GM12878 (cell line): ENCODE measurements around the gene AP5B1. TPM values are rescaled to one million over a fixed set of nuclear protein-coding genes. Genes with fewer than 3 reads are reported as not detected.

ENCODE experiments used
- BMI1 ChIP-seq: fragments of 450-650 bp; IDR thresholded peaks from 2 replicates; pipeline ENCODE4 v1.6.1; 2016; ENCODE audit warnings: mild to moderate bottlenecking, moderate library complexity, borderline replicate concordance
- BRCA1 ChIP-seq: IDR thresholded peaks from 2 replicates; pipeline ENCODE4 v1.6.1; 2011; ENCODE audit warnings: low read depth, low read length, improper control_type of control experiment
- CEBPB ChIP-seq, 2 experiments: fragments of 150-350 bp in 1 of 2; IDR thresholded peaks; 2 replicates each; pipeline ENCODE4 v1.6.1; 2012 to 2014; ENCODE audit warnings: low read depth in 2 of 2, low read length in 2 of 2, borderline replicate concordance in 1 of 2, inconsistent platforms in 1 of 2
- EED ChIP-seq: sonication (generic); IDR thresholded peaks from 2 replicates; pipeline ENCODE4 v1.6.1; 2016; ENCODE audit warnings: antibody characterized with exemption, low read depth
- ETV6 ChIP-seq, 2 experiments: fragments of 450-650 bp in 1 of 2; IDR thresholded peaks in 1 of 2; conservative IDR thresholded peaks in 1 of 2; 2 replicates each; pipeline ENCODE4 v1.6.1; 2014; ENCODE audit warnings: antibody characterized with exemption in 1 of 2, borderline replicate concordance in 1 of 2, low read depth in 1 of 2, mild to moderate bottlenecking in 1 of 2, moderate library complexity in 1 of 2
- MEF2A ChIP-seq: IDR thresholded peaks from 2 replicates; pipeline ENCODE4 v1.6.1; 2011; ENCODE audit warnings: low read depth, mild to moderate bottlenecking, low read length, moderate library complexity; ENCODE audit not compliant: insufficient read depth
- MLLT1 ChIP-seq: fragments of 450-650 bp; IDR thresholded peaks from 2 replicates; pipeline ENCODE4 v1.6.1; 2016; ENCODE audit warnings: mild to moderate bottlenecking
- PAX8 ChIP-seq: fragments of 450-650 bp; IDR thresholded peaks from 2 replicates; pipeline ENCODE4 v1.6.1; 2017; ENCODE audit warnings: mild to moderate bottlenecking, moderate library complexity
- SIN3A ChIP-seq: IDR thresholded peaks from 2 replicates; pipeline ENCODE4 v1.6.1; 2012; ENCODE audit warnings: low read depth, low read length, improper control_type of control experiment
- SMAD5 ChIP-seq: IDR thresholded peaks from 2 replicates; pipeline ENCODE4 v1.6.1; 2016; ENCODE audit warnings: antibody characterized with exemption, low read depth
- STAT1 ChIP-seq: fragments of 450-650 bp; conservative IDR thresholded peaks from 2 replicates; pipeline ENCODE4 v1.6.1; 2014; ENCODE audit warnings: antibody characterized with exemption, mild to moderate bottlenecking
- TCF12 ChIP-seq: IDR thresholded peaks from 2 replicates; pipeline ENCODE4 v1.6.1; 2011; ENCODE audit warnings: low read depth, mild to moderate bottlenecking, low read length
- TCF7 ChIP-seq: IDR thresholded peaks from 2 replicates; pipeline ENCODE4 v1.6.1; 2014; ENCODE audit warnings: antibody characterized with exemption, borderline replicate concordance
- YBX1 ChIP-seq: fragments of 450-650 bp; IDR thresholded peaks from 2 replicates; pipeline ENCODE4 v1.6.1; 2016; ENCODE audit warnings: antibody characterized with exemption
- polyA plus RNA-seq, 11 experiments: library from polyadenylated mRNA; depleted of rRNA in 4 of 11; unstranded in 6 of 11; stranded (reverse) in 5 of 11; fragments of >200 nt; fragmentation: Nextera tagmentation in 4 of 11; fragmentation: Illumina TruSeq in 1 of 11; extraction: Ambion mirVana in 4 of 11; extraction: Trizol in 1 of 11; gene quantifications; 1 replicate in 1 of 11; 2 replicates in 10 of 11; pipeline versions ENCODE4 v1.2.1 to v1.2.3, GENCODE V29; 2011 to 2016; ENCODE audit warnings: inconsistent platforms in 2 of 11, missing spikeins in 2 of 11, low read depth in 1 of 11
- total RNA-seq, 4 experiments: library from RNA; depleted of rRNA in 3 of 4; stranded (reverse); fragments of >200 nt in 3 of 4; fragmentation: Illumina TruSeq in 1 of 4; extraction: Trizol in 1 of 4; gene quantifications; 2 replicates each; pipeline versions ENCODE4 v1.2.1 to v1.2.3, GENCODE V29; 2013 to 2021
- TF ChIP-seq, protein P1 (sequence below): fragments of 450-650 bp; IDR thresholded peaks from 2 replicates; pipeline ENCODE4 v1.6.1; 2016; ENCODE audit warnings: mild to moderate bottlenecking, moderate library complexity, borderline replicate concordance
- TF ChIP-seq, protein P2 (sequence below): fragments of 450-650 bp; IDR thresholded peaks from 2 replicates; pipeline ENCODE4 v1.6.1; 2017; ENCODE audit warnings: antibody characterized with exemption, mild to moderate bottlenecking, moderate library complexity
- TF ChIP-seq, protein P3 (sequence below): fragments of 450-650 bp; IDR thresholded peaks from 2 replicates; pipeline ENCODE4 v1.6.1; 2017; ENCODE audit warnings: borderline replicate concordance
- TF ChIP-seq, protein P4 (sequence below): IDR thresholded peaks from 2 replicates; pipeline ENCODE4 v1.6.1; 2012; ENCODE audit warnings: low read length, inconsistent platforms

AP5B1 gene
- total and polyA plus RNA-seq, 10 of the 15 experiments (the other 5 are each of a cell fraction or from before 2014, with no cell fraction given), result 0.47 to 13.1 (median 4.8) TPM

DNA sequence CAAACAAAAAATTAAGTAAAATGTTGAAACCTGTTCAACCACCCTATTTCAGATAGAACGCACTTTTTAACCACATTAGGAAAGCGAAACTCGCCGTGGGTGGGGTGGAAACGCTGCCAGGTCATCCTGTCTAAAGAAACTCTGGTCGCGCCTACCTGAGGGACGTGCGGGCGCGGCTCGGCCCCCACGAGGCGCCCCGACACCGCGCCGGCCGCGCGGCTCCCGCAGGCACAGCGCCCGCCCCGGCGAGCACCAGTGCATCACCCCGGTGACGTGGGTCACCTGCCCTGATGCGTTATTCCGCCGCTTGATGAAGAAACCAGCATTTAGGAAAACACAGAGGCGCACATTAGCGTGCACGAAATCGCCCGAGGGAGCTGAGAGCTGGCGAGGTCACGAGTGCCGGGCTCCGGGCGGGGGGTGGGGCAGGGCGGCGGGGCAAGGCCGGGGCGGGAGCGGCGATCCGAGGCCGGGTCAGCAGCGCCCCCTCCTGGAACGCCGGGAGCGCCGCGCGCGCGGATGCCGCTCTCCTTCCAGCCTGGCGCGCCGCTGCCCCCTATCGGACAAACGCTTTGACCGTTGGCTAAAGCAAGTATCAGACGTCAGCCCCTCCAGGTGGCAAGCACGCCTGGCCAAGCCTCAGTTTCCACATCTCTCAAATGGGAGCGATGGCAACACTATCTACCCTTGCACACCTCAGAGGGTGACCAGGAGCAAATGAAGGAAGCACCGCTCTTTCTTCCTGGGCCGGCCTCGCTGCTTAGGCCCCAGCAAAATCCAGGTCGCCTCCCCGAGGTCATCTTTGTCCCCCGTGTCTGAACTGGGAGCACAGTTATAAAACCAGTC is 37.3 kb upstream of the AP5B1 start (continued):
- no peak for TF ChIP-seq EED
- TF ChIP-seq BRCA1, result no peak
- TF ChIP-seq, protein P1, sequence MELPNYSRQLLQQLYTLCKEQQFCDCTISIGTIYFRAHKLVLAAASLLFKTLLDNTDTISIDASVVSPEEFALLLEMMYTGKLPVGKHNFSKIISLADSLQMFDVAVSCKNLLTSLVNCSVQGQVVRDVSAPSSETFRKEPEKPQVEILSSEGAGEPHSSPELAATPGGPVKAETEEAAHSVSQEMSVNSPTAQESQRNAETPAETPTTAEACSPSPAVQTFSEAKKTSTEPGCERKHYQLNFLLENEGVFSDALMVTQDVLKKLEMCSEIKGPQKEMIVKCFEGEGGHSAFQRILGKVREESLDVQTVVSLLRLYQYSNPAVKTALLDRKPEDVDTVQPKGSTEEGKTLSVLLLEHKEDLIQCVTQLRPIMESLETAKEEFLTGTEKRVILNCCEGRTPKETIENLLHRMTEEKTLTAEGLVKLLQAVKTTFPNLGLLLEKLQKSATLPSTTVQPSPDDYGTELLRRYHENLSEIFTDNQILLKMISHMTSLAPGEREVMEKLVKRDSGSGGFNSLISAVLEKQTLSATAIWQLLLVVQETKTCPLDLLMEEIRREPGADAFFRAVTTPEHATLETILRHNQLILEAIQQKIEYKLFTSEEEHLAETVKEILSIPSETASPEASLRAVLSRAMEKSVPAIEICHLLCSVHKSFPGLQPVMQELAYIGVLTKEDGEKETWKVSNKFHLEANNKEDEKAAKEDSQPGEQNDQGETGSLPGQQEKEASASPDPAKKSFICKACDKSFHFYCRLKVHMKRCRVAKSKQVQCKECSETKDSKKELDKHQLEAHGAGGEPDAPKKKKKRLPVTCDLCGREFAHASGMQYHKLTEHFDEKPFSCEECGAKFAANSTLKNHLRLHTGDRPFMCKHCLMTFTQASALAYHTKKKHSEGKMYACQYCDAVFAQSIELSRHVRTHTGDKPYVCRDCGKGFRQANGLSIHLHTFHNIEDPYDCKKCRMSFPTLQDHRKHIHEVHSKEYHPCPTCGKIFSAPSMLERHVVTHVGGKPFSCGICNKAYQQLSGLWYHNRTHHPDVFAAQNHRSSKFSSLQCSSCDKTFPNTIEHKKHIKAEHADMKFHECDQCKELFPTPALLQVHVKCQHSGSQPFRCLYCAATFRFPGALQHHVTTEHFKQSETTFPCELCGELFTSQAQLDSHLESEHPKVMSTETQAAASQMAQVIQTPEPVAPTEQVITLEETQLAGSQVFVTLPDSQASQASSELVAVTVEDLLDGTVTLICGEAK, result no peak
- TF ChIP-seq SIN3A, result 0 out of 2 replicates have a peak, but pooled peaks have one; percentile 35
- no peak for TF ChIP-seq PAX8
- TF ChIP-seq ETV6 (conservative IDR thresholded peaks at IDR 0.05 in 1 of 2, IDR thresholded peaks at IDR 0.05 in 1 of 2; ENCODE audit: borderline replicate concordance in 1 of 2, low read depth in 1 of 2), result peak in 1 of 2 experiments; percentile 18; a peak in 1 of 4 replicates
- TF ChIP-seq BMI1, result no peak
- TF ChIP-seq MLLT1, result no peak
- TF ChIP-seq TCF7, result no peak
- peak; percentile 38; the same call in 1 of the 2 replicates for TF ChIP-seq TCF12
- no peak for TF ChIP-seq STAT1
- TF ChIP-seq, protein P2, sequence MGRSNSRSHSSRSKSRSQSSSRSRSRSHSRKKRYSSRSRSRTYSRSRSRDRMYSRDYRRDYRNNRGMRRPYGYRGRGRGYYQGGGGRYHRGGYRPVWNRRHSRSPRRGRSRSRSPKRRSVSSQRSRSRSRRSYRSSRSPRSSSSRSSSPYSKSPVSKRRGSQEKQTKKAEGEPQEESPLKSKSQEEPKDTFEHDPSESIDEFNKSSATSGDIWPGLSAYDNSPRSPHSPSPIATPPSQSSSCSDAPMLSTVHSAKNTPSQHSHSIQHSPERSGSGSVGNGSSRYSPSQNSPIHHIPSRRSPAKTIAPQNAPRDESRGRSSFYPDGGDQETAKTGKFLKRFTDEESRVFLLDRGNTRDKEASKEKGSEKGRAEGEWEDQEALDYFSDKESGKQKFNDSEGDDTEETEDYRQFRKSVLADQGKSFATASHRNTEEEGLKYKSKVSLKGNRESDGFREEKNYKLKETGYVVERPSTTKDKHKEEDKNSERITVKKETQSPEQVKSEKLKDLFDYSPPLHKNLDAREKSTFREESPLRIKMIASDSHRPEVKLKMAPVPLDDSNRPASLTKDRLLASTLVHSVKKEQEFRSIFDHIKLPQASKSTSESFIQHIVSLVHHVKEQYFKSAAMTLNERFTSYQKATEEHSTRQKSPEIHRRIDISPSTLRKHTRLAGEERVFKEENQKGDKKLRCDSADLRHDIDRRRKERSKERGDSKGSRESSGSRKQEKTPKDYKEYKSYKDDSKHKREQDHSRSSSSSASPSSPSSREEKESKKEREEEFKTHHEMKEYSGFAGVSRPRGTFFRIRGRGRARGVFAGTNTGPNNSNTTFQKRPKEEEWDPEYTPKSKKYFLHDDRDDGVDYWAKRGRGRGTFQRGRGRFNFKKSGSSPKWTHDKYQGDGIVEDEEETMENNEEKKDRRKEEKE, result no peak
- TF ChIP-seq, protein P3, sequence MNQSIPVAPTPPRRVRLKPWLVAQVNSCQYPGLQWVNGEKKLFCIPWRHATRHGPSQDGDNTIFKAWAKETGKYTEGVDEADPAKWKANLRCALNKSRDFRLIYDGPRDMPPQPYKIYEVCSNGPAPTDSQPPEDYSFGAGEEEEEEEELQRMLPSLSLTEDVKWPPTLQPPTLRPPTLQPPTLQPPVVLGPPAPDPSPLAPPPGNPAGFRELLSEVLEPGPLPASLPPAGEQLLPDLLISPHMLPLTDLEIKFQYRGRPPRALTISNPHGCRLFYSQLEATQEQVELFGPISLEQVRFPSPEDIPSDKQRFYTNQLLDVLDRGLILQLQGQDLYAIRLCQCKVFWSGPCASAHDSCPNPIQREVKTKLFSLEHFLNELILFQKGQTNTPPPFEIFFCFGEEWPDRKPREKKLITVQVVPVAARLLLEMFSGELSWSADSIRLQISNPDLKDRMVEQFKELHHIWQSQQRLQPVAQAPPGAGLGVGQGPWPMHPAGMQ, result no peak
- no peak for TF ChIP-seq YBX1
- TF ChIP-seq SMAD5, result no peak
- TF ChIP-seq CEBPB (IDR thresholded peaks at IDR 0.05; ENCODE audit: borderline replicate concordance in 1 of 2, low read depth in 2 of 2, low read length in 2 of 2), result no peak
- TF ChIP-seq MEF2A, result no peak
- TF ChIP-seq, protein P4, sequence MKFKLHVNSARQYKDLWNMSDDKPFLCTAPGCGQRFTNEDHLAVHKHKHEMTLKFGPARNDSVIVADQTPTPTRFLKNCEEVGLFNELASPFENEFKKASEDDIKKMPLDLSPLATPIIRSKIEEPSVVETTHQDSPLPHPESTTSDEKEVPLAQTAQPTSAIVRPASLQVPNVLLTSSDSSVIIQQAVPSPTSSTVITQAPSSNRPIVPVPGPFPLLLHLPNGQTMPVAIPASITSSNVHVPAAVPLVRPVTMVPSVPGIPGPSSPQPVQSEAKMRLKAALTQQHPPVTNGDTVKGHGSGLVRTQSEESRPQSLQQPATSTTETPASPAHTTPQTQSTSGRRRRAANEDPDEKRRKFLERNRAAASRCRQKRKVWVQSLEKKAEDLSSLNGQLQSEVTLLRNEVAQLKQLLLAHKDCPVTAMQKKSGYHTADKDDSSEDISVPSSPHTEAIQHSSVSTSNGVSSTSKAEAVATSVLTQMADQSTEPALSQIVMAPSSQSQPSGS, result no peak
